Hematopoietic multipotent progenitor cell treated with erythropoietin and hydrocortisone succinate and interleukin-3 and kit ligand, for 6 days (in vitro differentiated cells): ENCODE measurements around the gene PSPC1.

Experiments
- DNase-seq: peaks from one replicate; pipeline ENCODE4 v3.0.0-alpha.2; 2015

PSPC1 gene

DNA sequence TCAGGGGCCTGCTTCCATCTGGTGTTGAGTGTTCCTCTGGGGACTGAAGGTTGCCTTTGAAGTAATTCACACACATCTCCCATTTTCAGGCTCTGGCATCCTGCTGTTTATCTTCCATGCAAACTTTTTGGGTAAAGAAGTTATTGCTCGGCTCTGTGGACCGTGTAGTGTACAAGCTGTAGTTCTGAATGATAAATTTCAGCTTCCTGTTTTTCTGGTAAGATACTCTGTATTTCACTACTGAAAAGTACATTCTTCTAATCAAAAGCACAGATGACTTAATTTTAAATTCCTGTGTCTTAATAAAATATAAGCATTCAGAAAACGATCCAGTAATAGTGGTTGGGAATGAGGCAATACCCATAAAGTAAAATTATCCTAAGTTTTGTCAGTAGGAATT lies 112.6 kb downstream of the PSPC1 start:
- no peak for DNase-seq

DNA sequence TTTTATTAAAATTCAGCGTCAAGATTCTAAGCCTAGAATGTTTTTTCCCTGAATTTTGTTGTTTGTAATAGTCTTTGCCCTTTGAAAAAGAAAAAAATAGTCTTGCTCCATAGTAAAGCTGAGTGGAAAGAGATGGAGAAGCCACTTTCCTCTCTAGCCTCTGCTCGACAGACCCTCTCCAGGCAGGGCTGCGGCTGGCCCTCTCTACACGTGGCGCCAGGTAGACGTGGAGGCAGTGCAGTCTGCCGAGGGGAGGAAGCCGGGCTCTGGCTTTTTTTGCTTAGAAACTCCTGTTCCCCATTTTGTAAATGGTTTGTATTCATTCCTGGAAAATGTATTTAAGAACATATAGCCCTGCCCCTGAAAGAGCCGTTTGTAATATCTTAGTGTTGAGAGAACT lies 114.0 kb downstream of the PSPC1 start:
- no peak for DNase-seq

DNA sequence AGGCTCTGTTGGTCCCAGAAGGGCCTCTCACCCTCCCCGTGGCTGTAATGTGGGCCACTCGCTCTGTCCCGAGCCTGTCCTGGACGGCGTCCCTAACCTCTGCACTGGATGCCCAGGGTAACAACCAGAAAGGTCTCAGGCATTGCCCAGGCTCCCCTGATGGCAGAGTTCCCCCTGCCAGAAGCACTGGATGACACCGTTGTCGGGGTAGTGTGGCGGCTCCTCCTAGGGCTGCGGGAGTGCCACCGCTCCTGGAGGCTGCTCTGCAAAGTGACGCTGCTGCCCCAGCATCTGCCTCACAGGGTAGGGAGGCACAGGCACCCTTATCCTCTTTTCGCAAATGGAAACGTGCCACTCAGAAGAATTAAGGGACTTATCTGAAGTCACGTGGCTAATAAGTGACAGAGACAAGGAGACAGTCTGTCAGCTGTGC lies 117.3 kb downstream of the PSPC1 start:
- DNase-seq: no peak

DNA sequence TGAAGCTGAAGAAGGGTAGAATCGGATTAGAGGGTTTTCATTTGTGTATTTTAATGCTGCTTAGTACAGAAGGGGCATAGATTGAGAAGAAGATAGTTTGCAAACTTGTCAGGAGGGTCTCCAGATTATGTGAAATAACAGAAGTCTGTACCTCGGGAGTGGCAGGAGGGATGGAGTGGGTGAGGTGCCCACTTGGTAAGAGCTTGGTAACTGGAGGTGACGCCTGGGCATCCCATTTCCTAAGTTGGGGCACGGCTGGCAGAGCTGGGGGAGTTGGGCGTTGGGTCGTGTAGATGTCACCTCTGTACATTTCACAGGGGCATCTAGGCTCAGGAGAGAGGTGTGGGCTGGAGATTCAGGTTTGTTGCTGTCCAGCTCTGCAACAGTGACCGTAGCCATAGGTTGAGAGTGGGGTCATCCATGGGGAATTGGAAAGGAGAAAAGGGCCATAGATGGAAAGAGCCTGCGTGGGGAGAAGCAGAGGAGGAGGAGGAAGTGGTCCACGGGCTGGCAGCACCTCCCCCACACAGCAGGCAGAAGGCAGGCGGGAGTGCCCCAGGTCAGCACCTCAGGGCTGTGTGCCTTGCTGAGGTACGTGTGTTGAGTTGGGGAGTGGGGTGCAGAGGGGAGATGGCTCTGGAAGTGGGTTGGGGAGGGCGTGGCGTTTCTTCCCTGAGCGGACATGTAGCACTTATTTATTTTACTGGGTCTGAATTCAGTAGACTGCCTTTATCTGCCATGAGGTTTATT lies 118.1 kb downstream of the PSPC1 start:
- no peak for DNase-seq

DNA sequence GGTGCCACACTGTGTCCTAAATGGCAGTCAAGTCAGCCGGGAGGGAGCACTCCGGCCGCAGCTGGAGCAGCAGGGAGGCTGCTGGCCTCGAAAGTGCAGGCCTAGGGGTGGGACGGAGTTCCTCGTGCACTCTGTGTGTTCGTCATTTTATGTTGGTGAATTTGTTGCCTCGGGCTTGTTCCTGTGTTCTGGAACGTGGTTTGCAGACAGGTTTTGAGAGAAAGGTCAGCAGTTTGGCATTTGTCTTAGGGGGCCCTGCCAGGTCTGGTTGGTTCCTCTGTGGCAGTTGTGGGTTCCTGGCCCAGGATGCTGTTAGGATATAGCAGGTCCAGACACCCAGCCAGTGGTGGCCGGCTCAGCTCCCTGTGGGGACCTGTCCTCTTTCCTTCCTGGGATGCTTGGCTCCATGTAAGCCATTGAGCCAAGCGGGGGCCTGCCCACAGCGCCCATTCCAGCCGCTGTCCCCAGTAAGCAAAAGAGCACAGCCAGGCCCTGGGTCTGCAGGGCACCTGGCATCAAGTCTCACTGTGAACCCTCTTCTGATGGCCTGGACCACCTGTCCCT lies 119.2 kb downstream of the PSPC1 start:
- no peak for DNase-seq

DNA sequence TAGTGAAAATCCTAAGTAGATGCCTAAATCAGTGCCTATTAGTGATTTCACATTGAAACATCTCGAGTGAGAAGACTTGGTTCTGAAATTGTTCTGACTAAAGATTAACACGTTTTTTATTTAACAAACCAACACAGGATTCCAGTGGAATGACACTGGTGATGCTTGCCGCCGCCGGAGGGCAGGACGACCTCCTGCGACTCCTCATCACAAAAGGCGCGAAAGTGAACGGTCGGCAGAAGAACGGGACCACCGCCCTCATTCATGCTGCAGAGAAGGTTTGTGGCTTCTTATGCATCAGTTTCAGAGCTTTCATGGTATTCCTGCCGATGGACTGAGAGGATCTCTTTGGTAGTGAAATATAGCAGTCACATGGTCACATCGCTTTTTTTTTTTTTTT lies 121.2 kb downstream of the PSPC1 start:
- no peak for DNase-seq

DNA sequence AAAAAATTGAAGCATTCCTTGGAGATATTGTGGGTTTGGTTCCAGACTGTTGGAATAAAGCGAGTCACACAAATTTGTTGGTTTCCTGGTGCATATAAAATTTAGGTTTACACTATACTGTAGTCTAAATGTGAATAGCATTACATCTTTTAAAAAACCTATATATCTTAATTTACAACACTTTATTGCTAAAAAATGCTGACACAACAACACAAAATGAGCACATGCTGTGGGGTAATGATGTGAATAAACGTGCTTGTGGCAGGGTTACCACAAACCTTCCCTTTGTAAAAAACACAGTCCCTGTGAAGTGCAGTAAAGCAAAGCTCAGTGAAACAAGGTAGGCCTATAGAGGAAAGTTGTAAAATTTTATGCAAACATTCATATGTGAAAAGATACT lies 121.6 kb downstream of the PSPC1 start:
- no peak for DNase-seq

DNA sequence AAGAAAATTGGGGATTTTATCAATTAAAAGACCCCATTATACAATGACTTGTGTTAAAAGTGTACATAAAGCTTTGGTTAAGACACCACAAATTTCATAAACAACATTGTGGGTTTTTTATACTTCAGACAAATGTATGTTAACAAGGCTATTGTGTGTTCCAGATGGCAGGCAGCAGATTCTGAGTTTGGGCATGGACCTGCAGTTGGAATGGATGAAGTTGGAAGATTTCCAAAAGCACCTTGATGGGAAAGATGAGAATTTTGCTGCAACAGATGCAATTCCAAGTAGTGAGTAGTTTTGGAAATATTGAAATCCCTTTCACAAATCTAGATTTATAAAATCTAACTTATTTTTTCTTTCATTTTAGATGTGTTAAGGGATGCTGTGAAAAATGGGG lies 123.9 kb downstream of the PSPC1 start:
- DNase-seq: no peak

DNA sequence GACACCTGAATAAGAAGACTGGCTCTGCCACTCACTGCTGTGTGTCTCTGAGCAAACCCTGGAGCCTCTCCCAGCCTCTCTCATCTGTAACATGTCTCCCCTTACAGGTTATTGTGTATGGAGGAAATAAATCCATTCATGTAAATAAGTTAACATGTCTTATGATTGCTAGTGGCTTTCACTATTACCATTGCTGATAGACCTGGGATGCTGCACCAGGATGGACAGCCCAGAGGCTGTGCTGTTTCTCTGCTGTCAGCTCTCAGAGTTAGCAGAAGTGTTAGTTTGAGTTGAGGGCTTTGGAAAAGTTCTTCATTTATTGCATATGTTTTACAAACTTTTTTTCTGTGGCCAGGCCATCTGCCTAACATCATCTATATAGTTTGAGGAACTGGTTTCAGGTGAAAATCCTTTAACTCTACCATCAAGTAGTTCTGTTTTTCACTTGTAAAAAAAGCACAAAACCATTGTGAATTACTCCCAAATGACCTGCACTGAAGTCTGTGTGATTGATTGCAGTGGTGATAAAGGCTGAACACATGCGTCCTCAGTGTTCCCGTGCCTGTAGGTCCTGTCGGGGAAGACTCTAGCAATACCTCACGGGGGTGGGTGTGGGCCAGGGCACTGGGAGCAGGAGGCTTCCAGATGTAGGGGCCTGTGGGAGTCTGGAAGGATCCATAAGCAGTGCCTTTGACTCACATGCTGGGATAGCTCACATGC lies 124.7 kb downstream of the PSPC1 start:
- DNase-seq: no peak
